Uterus (tissue), 4 donors: ENCODE measurements around the gene DPP6. TPM values are rescaled to one million over a fixed set of nuclear protein-coding genes. Genes with fewer than 3 reads are reported as not detected.

Experiments used
- DNase-seq, 2 donors: peaks; one replicate each; pipeline ENCODE4 v3.0.0-alpha.2; 2019 to 2020
- H3K27ac ChIP-seq, 2 donors: fragments of 200-600 bp; sonication (generic); 1 replicate in 1 of 2; 2 replicates in 1 of 2; pipeline ENCODE4 v1.5.1; 2016 to 2018
- H3K27me3 ChIP-seq, 2 donors: fragments of 200-600 bp; sonication (generic); one replicate each; pipeline ENCODE4 v1.5.1; 2018 to 2019; ENCODE audit warnings: control low read depth in 1 of 2
- H3K36me3 ChIP-seq, 2 donors: fragments of 200-600 bp; sonication (generic); one replicate each; pipeline ENCODE4 v1.5.1; 2019; ENCODE audit warnings: control low read depth in 1 of 2
- H3K4me1 ChIP-seq, 2 donors: fragments of 200-600 bp; sonication (generic); one replicate each; pipeline ENCODE4 v1.5.1; 2018 to 2019; ENCODE audit warnings: control low read depth in 1 of 2
- H3K4me3 ChIP-seq, 2 donors: fragments of 200-600 bp; sonication (generic); 1 replicate in 1 of 2; 2 replicates in 1 of 2; pipeline ENCODE4 v1.5.1; 2018 to 2019; ENCODE audit warnings: mild to moderate bottlenecking in 1 of 2
- H3K9me3 ChIP-seq, 2 donors: fragments of 200-600 bp; sonication (generic); one replicate each; pipeline ENCODE4 v1.5.1; 2019; ENCODE audit warnings: control low read depth in 1 of 2
- CTCF ChIP-seq, 4 experiments: fragments of 200-600 bp in 2 of 4; fragments of 450-650 bp in 2 of 4; sonication (generic) in 2 of 4; IDR thresholded peaks; one replicate each; pipeline ENCODE4 v1.5.1; 2016 to 2019; ENCODE audit warnings: antibody characterized with exemption in 4 of 4, mild to moderate bottlenecking in 2 of 4, moderate library complexity in 1 of 4
- POLR2A ChIP-seq, 2 donors: fragments of 450-650 bp; IDR thresholded peaks; one replicate each; pipeline ENCODE4 v1.6.1; 2016; ENCODE audit warnings: antibody characterized with exemption in 2 of 2, mild to moderate bottlenecking in 1 of 2, moderate library complexity in 1 of 2
- intact Hi-C: fragments of 100-400 bp; cut with DNase I; formaldehyde crosslinking; loops from one replicate; pipeline ENCODE4 v1.15.1; 2023; ENCODE audit warnings: low total_unique reads
- total RNA-seq, 4 donors: library from RNA; depleted of rRNA in 3 of 4; stranded (reverse); fragments of >200 nt in 3 of 4; gene quantifications; one replicate each; pipeline versions ENCODE4 v1.1.0 to v1.2.4, GENCODE V29; 2014 to 2023
- donor health status: DM: yes; HTN: yes; CAD: no.

The DPP6 gene
- total RNA-seq, 4 donors from 2014 or later = 4.1 to 107 (median 42.7) TPM

- no peak overlapping the region for H3K27ac ChIP-seq
- H3K4me3 ChIP-seq = no peak overlapping the region
- H3K27me3 ChIP-seq = no peaks in the 10 kb centered on the region
- no peaks in the 10 kb centered on the region for H3K4me1 ChIP-seq
- DNase-seq = no peak
- intact Hi-C loops = no loop called here
- H3K36me3 ChIP-seq = no peaks in the 10 kb centered on the region
- TF ChIP-seq CTCF (IDR thresholded peaks at IDR 0.05) (no peak), POLR2A (IDR thresholded peaks at IDR 0.05) (no peak)
- peaks cover 0 to 12% of the 10 kb centered on the region in 2 donors for H3K9me3 ChIP-seq
These were observed 189.8 kb downstream of the DPP6 start for GRCh38 chr7:154241988-154242387.

DNA sequence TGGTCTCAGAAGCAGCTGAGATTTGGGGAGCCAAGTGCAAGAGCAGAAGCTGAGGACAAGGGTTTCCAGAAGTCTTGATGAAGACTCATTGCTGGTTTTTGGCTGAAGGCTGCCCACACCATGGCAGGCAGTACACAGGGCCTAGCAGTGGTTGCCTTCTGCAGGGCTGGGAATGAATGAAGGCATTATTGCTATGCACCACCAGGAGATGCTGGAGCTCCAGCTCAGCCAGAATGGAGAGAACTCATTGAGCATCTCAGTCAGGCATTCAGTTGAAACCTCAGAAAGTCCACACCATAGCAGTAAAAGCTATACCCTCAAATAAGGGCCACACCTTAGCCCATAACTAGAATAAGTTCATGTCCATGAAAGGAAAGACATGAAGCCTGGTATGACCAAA, 190.5 kb downstream of the DPP6 start:
- Histone ChIP-seq H3K4me1 (no peaks in the 10 kb centered on the region), H3K4me3 (no peak overlapping the region), H3K27me3 (no peaks in the 10 kb centered on the region), H3K9me3 (peaks cover 0 to 12% of the 10 kb centered on the region in 2 donors), H3K36me3 (no peaks in the 10 kb centered on the region), H3K27ac (no peak overlapping the region)
- no peak for TF ChIP-seq CTCF (IDR thresholded peaks at IDR 0.05)
- no peak for TF ChIP-seq POLR2A (IDR thresholded peaks at IDR 0.05)
- DNase-seq = no peak
- intact Hi-C loops = no loop called here

DNA sequence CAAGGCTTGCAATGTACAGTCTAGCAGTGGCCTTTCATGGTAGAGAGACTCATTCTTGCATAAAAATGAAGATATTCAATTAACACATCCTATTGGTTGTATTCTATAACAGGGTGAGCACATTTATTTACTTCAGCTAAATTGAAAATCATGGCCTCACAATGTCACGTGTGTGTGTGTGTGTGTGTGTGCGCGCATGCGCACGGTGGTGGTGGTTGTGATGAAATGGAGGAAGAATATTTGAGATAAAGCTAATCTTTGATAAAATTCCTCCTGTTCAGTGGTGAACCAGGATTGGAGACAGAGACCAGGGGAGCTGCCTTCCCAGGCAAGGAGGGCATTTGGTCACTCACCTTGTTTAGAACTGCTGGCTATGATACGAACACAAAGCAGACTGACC, 199.8 kb downstream of the DPP6 start:
- Histone ChIP-seq H3K9me3 (no peaks in the 10 kb centered on the region), H3K36me3 (no peaks in the 10 kb centered on the region), H3K27me3 (no peaks in the 10 kb centered on the region), H3K27ac (no peak overlapping the region), H3K4me1 (no peaks in the 10 kb centered on the region), H3K4me3 (no peak overlapping the region)
- DNase-seq = no peak
- intact Hi-C loops = loop anchor here (10.0 kb wide), 1 partner anchor 63 kb away; no protein-coding TSS in a partner anchor
- no peak for TF ChIP-seq CTCF (IDR thresholded peaks at IDR 0.05)
- no peak for TF ChIP-seq POLR2A (IDR thresholded peaks at IDR 0.05)

- no peaks in the 10 kb centered on the region for H3K27me3 ChIP-seq
- DNase-seq = no peak
- TF ChIP-seq CTCF (IDR thresholded peaks at IDR 0.05) = no peak
- TF ChIP-seq POLR2A (IDR thresholded peaks at IDR 0.05) = no peak
- no peak overlapping the region for H3K27ac ChIP-seq
- H3K36me3 ChIP-seq = no peaks in the 10 kb centered on the region
- H3K4me1 ChIP-seq = no peaks in the 10 kb centered on the region
- no peak overlapping the region for H3K4me3 ChIP-seq
- no peaks in the 10 kb centered on the region for H3K9me3 ChIP-seq
- intact Hi-C loops = loop anchor here (10.0 kb wide), 1 partner anchor 61 kb away; no protein-coding TSS in a partner anchor
These were observed 201.6 kb downstream of the DPP6 start for GRCh38 chr7:154253810-154254209.

GRCh38 chr7:154255324-154255723, 203.1 kb downstream of the DPP6 start:
- intact Hi-C loops = loop anchor here (10.0 kb wide), 1 partner anchor 59 kb away; no protein-coding TSS in a partner anchor
- Histone ChIP-seq H3K4me3 (no peak overlapping the region), H3K27me3 (no peaks in the 10 kb centered on the region), H3K27ac (no peak overlapping the region), H3K9me3 (no peaks in the 10 kb centered on the region), H3K4me1 (no peaks in the 10 kb centered on the region), H3K36me3 (no peaks in the 10 kb centered on the region)
- no peak for TF ChIP-seq POLR2A (IDR thresholded peaks at IDR 0.05)
- TF ChIP-seq CTCF (IDR thresholded peaks at IDR 0.05) = no peak
- DNase-seq = no peak
